Activated CD4-positive, alpha-beta T cell treated with anti-CD3 and anti-CD28 coated beads, Interleukin-2, amount 50 U/mL, for 1 hour (primary cell): ENCODE data around the gene LAIR1.
"Not testable (repeated sequence)": the region's sequence is repeated elsewhere in the genome, so short reads cannot be mapped to it uniquely, and the experiment has no call there.

ENCODE experiments used
- DNase-seq: peaks from one replicate; pipeline ENCODE4 v3.0.0-alpha.2; 2020

LAIR1 gene

GRCh38 chr19:54375181-54375938 is 10.6 kb upstream of the LAIR1 start:
- not testable (repeated sequence) for DNase-seq

- no peak for DNase-seq
Measured at GRCh38 chr19:54373781-54374631, 9.3 kb upstream of the LAIR1 start.

- not testable (repeated sequence) for DNase-seq
Measured at GRCh38 chr19:54371453-54371852, 6.7 kb upstream of the LAIR1 start.

GRCh38 chr19:54370434-54370796 is 5.7 kb upstream of the LAIR1 start:
- peak; percentile 46 for DNase-seq

- not testable (repeated sequence) for DNase-seq
Measured at GRCh38 chr19:54369688-54370433, 5.1 kb upstream of the LAIR1 start.

- no peak for DNase-seq
Measured at GRCh38 chr19:54369082-54369687, 4.5 kb upstream of the LAIR1 start.

- DNase-seq = no peak
Measured at GRCh38 chr19:54366811-54367210, 2.1 kb upstream of the LAIR1 start.

GRCh38 chr19:54365798-54366197 is 1.1 kb upstream of the LAIR1 start:
- not testable (repeated sequence) for DNase-seq

GRCh38 chr19:54361680-54362422 is 2.9 kb downstream of the LAIR1 start:
- DNase-seq = not testable (repeated sequence)

GRCh38 chr19:54359149-54359820 is 5.4 kb downstream of the LAIR1 start:
- DNase-seq = peak; percentile 59

GRCh38 chr19:54357381-54357780 is 7.3 kb downstream of the LAIR1 start:
- DNase-seq = no peak

GRCh38 chr19:54356444-54357056 is 8.2 kb downstream of the LAIR1 start:
- DNase-seq = no peak

GRCh38 chr19:54355675-54356074 is 9.1 kb downstream of the LAIR1 start:
- no peak for DNase-seq

GRCh38 chr19:54354761-54355160 is 10.0 kb downstream of the LAIR1 start:
- no peak for DNase-seq

- DNase-seq = no peak
Measured at GRCh38 chr19:54352546-54352945, 12.2 kb downstream of the LAIR1 start.

GRCh38 chr19:54352041-54352440 is 12.7 kb downstream of the LAIR1 start:
- DNase-seq = no peak

- no peak for DNase-seq
Measured at GRCh38 chr19:54351474-54351873, 13.3 kb downstream of the LAIR1 start.

- DNase-seq = no peak
Measured at GRCh38 chr19:54345938-54346386, 18.8 kb downstream of the LAIR1 start.

GRCh38 chr19:54343868-54344267 is 20.9 kb downstream of the LAIR1 start:
- no peak for DNase-seq

GRCh38 chr19:54341295-54341694 is 23.4 kb downstream of the LAIR1 start:
- DNase-seq = no peak
